ENCODE data around the gene AREG. TPM values are rescaled to one million over a fixed set of nuclear protein-coding genes. Genes with fewer than 3 reads are reported as not detected.

AREG gene
- total RNA-seq, 1 donor from 2014 or later: 4.0 TPM

DNA sequence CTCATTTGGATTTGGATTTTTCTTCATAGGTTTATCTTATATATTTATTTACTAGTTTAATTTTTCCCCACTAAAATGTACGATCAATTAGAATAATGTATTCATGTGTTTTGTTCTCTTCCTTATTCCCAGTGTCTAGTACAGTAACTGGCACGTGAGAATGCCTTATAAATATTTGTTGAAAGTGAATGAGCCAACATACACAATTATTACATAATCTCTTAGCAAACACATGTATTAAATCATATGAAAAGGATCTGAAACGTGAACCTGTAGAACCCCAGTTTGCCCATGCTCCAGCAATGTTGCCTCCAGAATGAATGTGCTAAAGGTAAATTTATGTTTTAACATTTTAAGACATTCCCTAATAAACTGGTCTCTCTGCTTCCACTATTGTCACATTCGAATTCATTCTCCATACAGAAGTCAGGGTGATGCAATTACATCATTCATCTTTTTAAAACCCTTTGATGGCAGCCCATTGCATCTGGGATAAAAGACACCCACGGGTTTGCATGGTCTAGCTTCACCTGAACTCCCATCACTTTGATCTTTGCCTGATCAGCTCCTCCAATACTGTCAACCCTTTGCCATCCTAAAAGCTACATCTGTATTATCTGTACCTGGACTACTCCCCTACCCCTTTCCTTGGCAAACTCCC lies 30.7 kb upstream of the AREG start:
- Histone ChIP-seq H3K4me1 (no peaks in the 10 kb centered on the region), H3K9me3 (no peaks in the 10 kb centered on the region), H3K27me3 (no peaks in the 10 kb centered on the region), H3K27ac (no peak overlapping the region), H3K4me3 (no peak overlapping the region), H3K36me3 (no peaks in the 10 kb centered on the region)
- no peak for DNase-seq (ENCODE audit: low spot score in 2 of 2)
- TF ChIP-seq, protein P1, sequence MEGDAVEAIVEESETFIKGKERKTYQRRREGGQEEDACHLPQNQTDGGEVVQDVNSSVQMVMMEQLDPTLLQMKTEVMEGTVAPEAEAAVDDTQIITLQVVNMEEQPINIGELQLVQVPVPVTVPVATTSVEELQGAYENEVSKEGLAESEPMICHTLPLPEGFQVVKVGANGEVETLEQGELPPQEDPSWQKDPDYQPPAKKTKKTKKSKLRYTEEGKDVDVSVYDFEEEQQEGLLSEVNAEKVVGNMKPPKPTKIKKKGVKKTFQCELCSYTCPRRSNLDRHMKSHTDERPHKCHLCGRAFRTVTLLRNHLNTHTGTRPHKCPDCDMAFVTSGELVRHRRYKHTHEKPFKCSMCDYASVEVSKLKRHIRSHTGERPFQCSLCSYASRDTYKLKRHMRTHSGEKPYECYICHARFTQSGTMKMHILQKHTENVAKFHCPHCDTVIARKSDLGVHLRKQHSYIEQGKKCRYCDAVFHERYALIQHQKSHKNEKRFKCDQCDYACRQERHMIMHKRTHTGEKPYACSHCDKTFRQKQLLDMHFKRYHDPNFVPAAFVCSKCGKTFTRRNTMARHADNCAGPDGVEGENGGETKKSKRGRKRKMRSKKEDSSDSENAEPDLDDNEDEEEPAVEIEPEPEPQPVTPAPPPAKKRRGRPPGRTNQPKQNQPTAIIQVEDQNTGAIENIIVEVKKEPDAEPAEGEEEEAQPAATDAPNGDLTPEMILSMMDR (IDR thresholded peaks at IDR 0.05): no peak
- intact Hi-C loops (cut with DNase I): no loop called here

- TF ChIP-seq, protein P1 (IDR thresholded peaks at IDR 0.05): no peak
- Histone ChIP-seq H3K36me3 (no peaks in the 10 kb centered on the region), H3K9me3 (no peaks in the 10 kb centered on the region), H3K4me3 (no peak overlapping the region), H3K27ac (no peak overlapping the region), H3K4me1 (no peaks in the 10 kb centered on the region), H3K27me3 (no peaks in the 10 kb centered on the region)
- intact Hi-C loops (cut with DNase I): no loop called here
- no peak for DNase-seq (ENCODE audit: low spot score in 2 of 2)
Observed at GRCh38 chr4:74415602-74416300, 29.2 kb upstream of the AREG start.

DNA sequence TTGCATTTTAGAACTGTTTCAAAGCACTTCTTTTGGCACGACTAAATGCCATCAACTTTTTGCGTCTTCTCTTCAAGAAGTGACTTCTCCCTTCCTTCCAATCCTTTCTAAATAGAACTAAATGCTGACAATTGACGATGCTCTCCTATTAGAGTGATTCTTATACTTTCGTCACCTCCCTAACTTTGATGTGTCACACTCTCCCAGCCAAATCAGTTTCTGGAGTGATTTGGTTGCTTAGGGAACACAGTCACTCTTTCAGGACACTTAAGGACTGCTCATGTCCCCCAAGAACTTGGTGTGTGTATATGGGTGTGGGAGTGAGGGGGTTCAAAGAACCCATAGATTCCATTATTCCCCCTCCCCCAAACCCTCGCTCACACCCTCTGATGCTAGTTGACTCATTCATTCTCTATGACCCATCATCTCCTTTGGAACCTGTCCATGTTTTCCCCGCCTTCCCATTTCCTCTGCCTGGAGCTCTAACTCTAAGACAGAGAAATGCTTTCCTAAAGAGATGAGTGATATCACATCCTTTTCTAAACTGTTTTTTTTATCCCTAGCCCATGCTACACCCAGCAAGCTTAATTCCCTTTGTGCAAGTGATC lies 26.8 kb upstream of the AREG start:
- intact Hi-C loops (cut with DNase I): no loop called here
- TF ChIP-seq, protein P1 (IDR thresholded peaks at IDR 0.05): no peak
- no peak for DNase-seq (ENCODE audit: low spot score in 2 of 2)
- Histone ChIP-seq H3K4me1 (no peaks in the 10 kb centered on the region), H3K36me3 (no peaks in the 10 kb centered on the region), H3K27ac (no peak overlapping the region), H3K27me3 (no peaks in the 10 kb centered on the region), H3K4me3 (no peak overlapping the region), H3K9me3 (no peaks in the 10 kb centered on the region)

DNA sequence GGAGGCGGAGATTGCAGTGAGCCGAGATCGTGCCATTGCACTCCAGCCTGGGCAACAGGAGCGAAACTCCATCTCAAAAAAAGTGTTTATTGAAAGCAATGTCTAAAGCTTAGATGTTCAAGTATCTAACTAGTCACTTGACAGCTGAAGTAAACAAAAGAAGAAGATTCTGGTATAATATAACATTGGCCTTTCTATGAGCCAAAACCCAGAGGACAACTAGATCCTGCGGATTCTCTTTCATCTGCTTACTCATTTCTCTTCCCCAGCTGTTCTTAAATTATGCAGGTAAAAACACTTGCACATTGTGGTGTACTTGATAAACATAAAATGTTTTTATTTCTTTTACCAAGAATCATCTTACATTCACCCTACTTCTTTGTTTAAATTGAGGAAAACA lies 24.1 kb upstream of the AREG start:
- no peaks in the 10 kb centered on the region for H3K9me3 ChIP-seq
- no peak overlapping the region for H3K4me3 ChIP-seq
- intact Hi-C loops (cut with DNase I): no loop called here
- TF ChIP-seq, protein P1 (IDR thresholded peaks at IDR 0.05): no peak
- no peaks in the 10 kb centered on the region for H3K27me3 ChIP-seq
- H3K4me1 ChIP-seq: no peaks in the 10 kb centered on the region
- DNase-seq (ENCODE audit: low spot score in 2 of 2): no peak
- H3K36me3 ChIP-seq: no peaks in the 10 kb centered on the region
- H3K27ac ChIP-seq: no peak overlapping the region

DNA sequence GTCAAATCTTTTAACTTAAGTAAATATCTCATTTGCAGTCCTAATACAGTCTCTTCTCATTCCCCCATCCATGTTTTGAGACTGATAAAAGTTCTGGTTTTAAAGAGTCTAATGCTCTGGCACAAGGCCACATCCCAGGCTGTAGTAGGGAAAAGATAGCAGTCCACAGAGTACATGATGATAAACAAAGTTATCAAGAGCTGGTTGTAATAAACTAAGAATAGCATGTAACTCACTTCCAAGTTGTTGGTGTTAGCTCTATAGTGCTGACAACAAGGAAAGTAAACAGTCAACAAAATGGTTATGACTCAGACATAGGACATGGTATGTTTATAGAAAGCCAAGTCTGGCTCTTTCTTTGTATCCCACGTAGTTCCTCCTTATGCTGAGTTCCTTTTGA lies 21.8 kb upstream of the AREG start:
- no peaks in the 10 kb centered on the region for H3K27me3 ChIP-seq
- no peak overlapping the region for H3K4me3 ChIP-seq
- intact Hi-C loops (cut with DNase I): no loop called here
- H3K27ac ChIP-seq: no peak overlapping the region
- no peaks in the 10 kb centered on the region for H3K9me3 ChIP-seq
- TF ChIP-seq, protein P1 (IDR thresholded peaks at IDR 0.05): no peak
- no peaks in the 10 kb centered on the region for H3K36me3 ChIP-seq
- no peaks in the 10 kb centered on the region for H3K4me1 ChIP-seq
- DNase-seq (ENCODE audit: low spot score in 2 of 2): no peak
